PC-9 (cell line): ENCODE data around the gene STAU1.

ENCODE experiments used
- CTCF ChIP-seq: fragments of 200-600 bp; sonication (generic); conservative IDR thresholded peaks from 2 replicates; pipeline ENCODE4 v1.6.1; 2017; ENCODE audit warnings: mixed run types, antibody characterized with exemption, mild to moderate bottlenecking, moderate library complexity
- EZH2 ChIP-seq: fragments of 200-600 bp; sonication (generic); IDR thresholded peaks from 2 replicates; pipeline ENCODE4 v1.8.0; 2017; ENCODE audit warnings: antibody characterized with exemption, low read depth

- TF ChIP-seq CTCF: no peak
- TF ChIP-seq EZH2: no peak
These were observed 46.7 kb upstream of the STAU1 start for GRCh38 chr20:49234831-49235230.
